VCaP (cell line): ENCODE data around the gene ZEB2.

ENCODE experiments used
- H3K27ac ChIP-seq: fragments of 450-650 bp; 2 replicates; pipeline ENCODE4 v1.5.1; 2017
- TF ChIP-seq, protein P1 (sequence below): fragments of 450-650 bp; conservative IDR thresholded peaks from 2 replicates; pipeline ENCODE4 v1.5.1; 2017; ENCODE audit warnings: mild to moderate bottlenecking, moderate library complexity

The ZEB2 gene

DNA sequence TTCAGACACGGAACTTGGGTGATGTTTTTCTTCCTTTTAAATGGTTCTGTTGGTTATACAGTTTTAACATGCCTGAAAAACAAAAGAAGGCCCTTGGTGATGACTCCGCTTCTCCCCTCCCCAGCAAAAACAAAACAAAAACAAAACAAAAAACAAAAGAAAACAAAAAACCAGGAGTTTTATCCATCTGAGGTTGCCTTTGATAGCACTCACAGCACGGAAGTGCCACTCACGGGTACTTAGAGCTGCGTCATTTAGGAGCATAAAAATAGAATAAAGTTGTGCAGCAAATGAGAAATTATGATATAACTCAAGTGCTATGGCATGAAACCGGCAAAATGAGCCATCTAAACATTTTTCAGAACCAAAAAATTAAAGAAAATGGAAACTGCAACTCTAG lies 57.7 kb downstream of the ZEB2 start:
- TF ChIP-seq, protein P1, sequence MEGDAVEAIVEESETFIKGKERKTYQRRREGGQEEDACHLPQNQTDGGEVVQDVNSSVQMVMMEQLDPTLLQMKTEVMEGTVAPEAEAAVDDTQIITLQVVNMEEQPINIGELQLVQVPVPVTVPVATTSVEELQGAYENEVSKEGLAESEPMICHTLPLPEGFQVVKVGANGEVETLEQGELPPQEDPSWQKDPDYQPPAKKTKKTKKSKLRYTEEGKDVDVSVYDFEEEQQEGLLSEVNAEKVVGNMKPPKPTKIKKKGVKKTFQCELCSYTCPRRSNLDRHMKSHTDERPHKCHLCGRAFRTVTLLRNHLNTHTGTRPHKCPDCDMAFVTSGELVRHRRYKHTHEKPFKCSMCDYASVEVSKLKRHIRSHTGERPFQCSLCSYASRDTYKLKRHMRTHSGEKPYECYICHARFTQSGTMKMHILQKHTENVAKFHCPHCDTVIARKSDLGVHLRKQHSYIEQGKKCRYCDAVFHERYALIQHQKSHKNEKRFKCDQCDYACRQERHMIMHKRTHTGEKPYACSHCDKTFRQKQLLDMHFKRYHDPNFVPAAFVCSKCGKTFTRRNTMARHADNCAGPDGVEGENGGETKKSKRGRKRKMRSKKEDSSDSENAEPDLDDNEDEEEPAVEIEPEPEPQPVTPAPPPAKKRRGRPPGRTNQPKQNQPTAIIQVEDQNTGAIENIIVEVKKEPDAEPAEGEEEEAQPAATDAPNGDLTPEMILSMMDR, result no peak
- H3K27ac ChIP-seq, result no peak overlapping the region

DNA sequence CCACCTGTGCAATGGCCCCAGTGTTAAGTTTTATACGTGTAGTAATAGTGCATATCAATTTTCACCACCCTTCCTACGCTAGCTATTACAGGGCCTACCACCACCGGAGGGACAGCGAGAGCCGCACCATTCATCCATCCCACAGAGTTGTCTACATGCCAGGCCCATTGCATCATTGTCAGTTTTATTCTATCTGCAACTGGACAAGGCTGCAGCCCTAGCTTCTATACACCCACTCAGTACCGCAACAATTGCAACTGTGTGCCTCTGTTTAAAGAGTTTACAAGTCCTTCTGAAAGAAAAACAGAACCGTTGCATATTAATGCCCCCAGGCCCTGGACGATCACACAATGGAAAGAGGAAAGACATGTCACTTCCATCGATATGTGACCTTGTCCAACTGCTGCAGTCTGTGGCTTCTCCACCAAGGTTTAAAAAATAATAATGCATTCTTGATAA lies 58.6 kb downstream of the ZEB2 start:
- H3K27ac ChIP-seq, result no peak overlapping the region
- TF ChIP-seq, protein P1, result no peak

DNA sequence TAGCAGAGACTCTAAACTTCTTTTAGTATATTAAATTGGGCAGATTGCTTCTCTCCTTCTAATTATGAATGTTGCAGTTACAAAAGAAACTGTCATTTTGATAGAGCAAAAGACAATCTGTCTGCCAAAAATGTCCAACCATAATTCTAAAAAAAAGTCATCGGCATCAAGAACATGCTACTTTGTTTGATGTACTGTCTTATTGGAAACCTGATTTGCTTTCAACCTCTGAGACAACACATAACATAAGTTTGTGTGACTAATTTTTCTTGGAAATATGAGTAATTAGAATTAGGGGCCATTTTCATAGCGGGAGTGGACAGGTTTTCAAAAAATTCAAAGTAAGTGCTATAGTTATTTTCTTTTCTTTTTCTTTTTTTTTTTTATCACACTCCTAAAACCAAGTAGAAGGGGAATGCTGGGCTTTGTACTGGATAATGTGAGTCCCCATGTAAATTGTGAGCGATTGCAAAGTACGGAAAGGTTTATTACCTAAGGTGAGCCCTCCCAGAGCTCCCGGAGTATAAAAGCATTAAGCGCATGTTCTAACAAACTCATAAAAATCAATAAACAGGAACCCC lies 59.1 kb downstream of the ZEB2 start:
- H3K27ac ChIP-seq, result no peak overlapping the region
- TF ChIP-seq, protein P1, result no peak

DNA sequence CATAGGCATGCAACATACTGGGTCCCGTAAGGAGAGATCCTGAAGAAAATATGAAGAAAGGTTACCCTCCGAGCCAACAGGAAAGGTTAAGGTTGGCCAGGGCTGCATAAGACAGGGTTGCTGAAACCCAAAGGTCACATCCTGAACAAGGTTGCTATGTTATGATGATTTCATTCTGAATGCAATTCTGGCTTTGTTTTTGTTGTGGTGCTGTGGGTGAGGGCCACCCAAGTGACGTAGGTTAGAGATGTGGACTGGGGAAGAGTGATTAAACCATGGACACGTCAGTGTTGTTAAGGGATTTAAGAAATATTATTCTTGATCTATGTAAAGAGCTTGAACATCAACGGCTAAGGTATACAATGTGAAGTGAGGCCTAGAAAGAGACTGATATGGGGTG lies 60.0 kb downstream of the ZEB2 start:
- TF ChIP-seq, protein P1, result no peak
- H3K27ac ChIP-seq, result no peak overlapping the region

DNA sequence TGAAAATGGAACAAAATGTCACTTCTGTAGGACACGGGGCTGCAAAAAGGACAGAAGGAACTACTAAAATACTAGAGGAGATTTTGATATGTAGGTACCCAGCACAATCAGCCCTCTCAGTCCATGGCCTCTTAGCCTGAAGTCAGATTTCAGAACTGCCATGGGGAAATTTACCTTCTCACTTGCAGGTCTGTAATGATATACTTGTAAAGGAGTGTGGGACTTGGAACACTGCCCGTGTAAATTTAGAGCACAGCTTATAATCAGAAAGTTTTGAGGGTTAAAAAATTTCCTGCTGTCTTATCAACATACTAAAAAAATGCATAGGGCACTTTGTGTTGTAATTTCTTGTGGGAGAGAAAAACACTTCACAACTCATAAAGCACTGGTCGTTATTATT lies 60.6 kb downstream of the ZEB2 start:
- H3K27ac ChIP-seq, result no peak overlapping the region
- TF ChIP-seq, protein P1, result no peak

DNA sequence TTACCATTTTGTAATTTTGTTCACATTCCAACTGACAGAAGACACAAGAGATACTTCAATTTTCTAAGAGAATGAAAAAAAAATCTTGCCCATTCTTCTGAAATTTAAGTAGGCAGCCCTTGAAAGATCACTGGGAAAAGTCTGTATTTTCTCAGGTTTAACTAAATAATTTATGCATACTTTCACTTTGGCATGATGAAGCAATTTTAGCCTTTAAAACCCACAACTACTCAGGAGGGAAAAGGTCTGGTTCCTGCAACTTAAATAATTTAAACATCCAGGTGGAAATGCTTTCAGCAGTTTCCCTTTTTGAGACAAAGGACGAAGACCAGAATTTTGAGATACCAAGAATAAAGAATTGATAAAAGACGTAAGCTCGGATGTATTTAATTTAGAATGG lies 61.4 kb downstream of the ZEB2 start:
- H3K27ac ChIP-seq, result no peak overlapping the region

DNA sequence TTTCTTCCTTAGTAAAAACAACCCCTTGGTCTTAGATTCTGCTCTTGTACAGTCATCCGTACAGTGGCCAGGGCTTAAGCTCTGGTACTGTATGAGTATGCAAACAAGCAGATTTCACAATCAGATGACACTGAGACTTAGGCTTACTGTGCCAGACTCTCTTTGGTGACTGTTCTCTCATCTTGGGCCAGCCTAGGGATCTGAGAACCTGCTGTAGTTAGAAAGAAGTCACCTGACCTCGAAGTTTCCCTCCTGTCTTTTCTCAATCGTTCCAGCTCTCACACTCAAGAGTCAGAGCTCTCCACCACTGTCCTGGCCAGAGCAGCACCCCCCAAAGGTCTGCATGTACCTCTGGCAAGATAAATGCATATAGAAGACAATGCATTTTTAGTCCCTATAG lies 63.2 kb downstream of the ZEB2 start:
- TF ChIP-seq, protein P1, result no peak
- H3K27ac ChIP-seq, result no peak overlapping the region

More for the DNA sequence above, 61.4 kb downstream of the ZEB2 start:
- TF ChIP-seq, protein P1, result no peak

DNA sequence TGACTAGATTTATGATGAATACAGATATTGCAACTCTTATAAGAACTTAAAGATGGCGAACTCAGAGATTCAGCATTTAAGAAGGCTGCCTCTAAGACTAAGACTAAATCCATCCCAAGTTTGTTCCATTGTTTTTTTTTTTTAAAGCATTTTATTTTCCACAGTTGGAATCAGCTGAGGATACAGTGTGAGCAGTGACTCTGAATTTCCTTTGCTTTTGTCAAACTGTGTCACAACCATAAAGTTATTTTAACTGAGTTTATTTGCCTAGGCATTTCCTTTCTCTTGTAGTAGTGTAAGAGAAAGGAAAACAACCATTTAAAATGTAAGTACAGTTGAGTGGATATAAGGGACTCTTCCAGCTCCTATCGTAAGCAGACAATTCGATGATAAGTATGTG lies 63.9 kb downstream of the ZEB2 start:
- no peak overlapping the region for H3K27ac ChIP-seq
- TF ChIP-seq, protein P1, result no peak
